ENCODE data around the gene RBM14. TPM values are rescaled to one million over a fixed set of nuclear protein-coding genes. Genes with fewer than 3 reads are reported as not detected.
A peak's percentile ranks its signal among the peaks of the same experiment; 100 is the strongest.

The RBM14 gene
- total RNA-seq, 1 donor from 2014 or later: 7.4 TPM

DNA sequence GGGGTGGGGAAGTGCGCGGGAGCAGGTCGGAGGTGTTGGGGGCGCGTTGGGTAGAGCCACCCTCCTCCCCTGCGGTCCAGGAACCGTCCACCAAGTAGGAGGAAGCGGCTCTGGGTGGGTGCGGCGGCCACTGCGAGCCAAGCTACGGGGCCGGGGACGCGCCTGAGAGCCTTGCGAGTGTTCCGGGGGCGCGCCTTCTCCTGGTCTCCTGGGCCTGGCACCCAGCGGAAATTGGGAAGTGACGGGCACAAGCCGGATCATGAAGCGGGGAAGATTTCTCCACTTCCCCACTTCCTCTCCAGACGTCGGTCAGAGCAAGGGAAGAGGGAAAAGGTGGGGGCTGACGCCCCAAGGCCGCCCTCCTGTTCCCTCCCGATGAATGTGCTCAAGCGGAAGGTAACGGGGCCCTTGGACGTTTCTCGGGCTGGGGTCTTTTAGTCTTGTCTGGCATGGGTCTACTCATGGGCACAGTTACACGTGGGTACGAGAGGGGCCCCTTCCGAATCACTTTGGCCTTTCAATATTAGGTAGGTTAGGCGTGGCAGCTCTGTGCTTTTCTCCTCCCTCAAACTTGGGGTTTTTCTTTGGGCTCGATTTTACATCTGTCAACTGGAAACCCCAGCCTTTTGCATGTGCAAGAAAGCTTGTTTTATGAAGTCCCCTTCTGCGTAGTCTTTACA, 865 bp downstream of the RBM14 start:
- DNase-seq (ENCODE audit: low read depth): peak; percentile 54

DNA sequence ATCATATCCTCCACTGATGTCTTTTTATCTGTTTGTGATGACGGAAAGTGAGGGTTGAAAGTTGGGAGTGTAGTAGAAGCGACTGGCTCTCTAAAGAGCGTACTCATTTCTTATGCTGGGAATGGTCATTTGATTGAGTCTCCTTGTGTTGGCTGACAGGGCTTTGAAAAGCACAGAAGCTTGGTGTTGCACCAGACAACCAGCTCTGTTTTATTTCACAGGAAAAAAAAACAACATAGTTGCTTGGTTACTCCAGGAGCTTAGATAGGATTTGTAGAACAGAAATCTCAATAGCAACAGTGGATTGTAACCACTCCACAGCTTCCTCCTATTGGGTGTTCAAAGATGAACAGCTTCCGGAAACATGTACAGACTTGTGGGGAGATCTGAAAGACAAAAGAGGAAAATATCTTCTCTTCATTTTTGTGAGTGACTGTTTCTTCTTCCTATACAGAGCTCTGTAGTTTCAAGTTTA, 2.7 kb downstream of the RBM14 start:
- no peak for FAIRE-seq

More for the DNA sequence above, 865 bp downstream of the RBM14 start:
- TF ChIP-seq, protein P1, sequence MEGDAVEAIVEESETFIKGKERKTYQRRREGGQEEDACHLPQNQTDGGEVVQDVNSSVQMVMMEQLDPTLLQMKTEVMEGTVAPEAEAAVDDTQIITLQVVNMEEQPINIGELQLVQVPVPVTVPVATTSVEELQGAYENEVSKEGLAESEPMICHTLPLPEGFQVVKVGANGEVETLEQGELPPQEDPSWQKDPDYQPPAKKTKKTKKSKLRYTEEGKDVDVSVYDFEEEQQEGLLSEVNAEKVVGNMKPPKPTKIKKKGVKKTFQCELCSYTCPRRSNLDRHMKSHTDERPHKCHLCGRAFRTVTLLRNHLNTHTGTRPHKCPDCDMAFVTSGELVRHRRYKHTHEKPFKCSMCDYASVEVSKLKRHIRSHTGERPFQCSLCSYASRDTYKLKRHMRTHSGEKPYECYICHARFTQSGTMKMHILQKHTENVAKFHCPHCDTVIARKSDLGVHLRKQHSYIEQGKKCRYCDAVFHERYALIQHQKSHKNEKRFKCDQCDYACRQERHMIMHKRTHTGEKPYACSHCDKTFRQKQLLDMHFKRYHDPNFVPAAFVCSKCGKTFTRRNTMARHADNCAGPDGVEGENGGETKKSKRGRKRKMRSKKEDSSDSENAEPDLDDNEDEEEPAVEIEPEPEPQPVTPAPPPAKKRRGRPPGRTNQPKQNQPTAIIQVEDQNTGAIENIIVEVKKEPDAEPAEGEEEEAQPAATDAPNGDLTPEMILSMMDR (IDR thresholded peaks at IDR 0.05; ENCODE audit: insufficient read depth, low read length, severe bottlenecking): no peak
- Histone ChIP-seq H3K36me3 (ENCODE audit: control insufficient read depth, insufficient read depth, low read length) (peaks cover 6% of the 10 kb centered on the region), H3K27me3 (ENCODE audit: control insufficient read depth, insufficient read depth, low read length) (no peaks in the 10 kb centered on the region), H3K4me3 (ENCODE audit: low read depth, low read length) (peak overlapping the region; percentile 78)
- no peak for FAIRE-seq

DNA sequence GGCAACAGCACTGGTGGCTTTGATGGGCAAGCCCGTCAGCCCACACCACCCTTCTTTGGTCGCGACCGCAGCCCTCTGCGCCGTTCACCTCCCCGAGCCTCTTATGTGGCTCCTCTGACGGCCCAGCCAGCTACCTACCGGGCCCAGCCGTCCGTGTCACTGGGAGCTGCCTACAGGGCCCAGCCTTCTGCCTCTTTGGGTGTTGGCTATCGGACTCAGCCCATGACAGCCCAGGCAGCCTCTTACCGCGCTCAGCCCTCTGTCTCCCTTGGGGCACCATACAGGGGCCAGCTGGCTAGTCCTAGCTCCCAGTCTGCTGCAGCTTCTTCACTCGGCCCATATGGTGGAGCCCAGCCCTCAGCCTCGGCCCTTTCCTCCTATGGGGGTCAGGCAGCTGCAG, 8.0 kb downstream of the RBM14 start:
- FAIRE-seq (no peak), DNase-seq (ENCODE audit: low read depth) (no peak)
- Histone ChIP-seq H3K27me3 (ENCODE audit: control insufficient read depth, insufficient read depth, low read length) (no peaks in the 10 kb centered on the region), H3K36me3 (ENCODE audit: control insufficient read depth, insufficient read depth, low read length) (peaks cover 38% of the 10 kb centered on the region), H3K4me3 (ENCODE audit: low read depth, low read length) (no peak overlapping the region)
- TF ChIP-seq, protein P1 (IDR thresholded peaks at IDR 0.05; ENCODE audit: insufficient read depth, low read length, severe bottlenecking): no peak

More for the DNA sequence above, 2.7 kb downstream of the RBM14 start:
- TF ChIP-seq, protein P1 (IDR thresholded peaks at IDR 0.05; ENCODE audit: insufficient read depth, low read length, severe bottlenecking): no peak
- Histone ChIP-seq H3K4me3 (ENCODE audit: low read depth, low read length) (peak overlapping the region; percentile 78), H3K27me3 (ENCODE audit: control insufficient read depth, insufficient read depth, low read length) (no peaks in the 10 kb centered on the region), H3K36me3 (ENCODE audit: control insufficient read depth, insufficient read depth, low read length) (peaks cover 10% of the 10 kb centered on the region)
- peak; percentile 93 for DNase-seq (ENCODE audit: low read depth)

DNA sequence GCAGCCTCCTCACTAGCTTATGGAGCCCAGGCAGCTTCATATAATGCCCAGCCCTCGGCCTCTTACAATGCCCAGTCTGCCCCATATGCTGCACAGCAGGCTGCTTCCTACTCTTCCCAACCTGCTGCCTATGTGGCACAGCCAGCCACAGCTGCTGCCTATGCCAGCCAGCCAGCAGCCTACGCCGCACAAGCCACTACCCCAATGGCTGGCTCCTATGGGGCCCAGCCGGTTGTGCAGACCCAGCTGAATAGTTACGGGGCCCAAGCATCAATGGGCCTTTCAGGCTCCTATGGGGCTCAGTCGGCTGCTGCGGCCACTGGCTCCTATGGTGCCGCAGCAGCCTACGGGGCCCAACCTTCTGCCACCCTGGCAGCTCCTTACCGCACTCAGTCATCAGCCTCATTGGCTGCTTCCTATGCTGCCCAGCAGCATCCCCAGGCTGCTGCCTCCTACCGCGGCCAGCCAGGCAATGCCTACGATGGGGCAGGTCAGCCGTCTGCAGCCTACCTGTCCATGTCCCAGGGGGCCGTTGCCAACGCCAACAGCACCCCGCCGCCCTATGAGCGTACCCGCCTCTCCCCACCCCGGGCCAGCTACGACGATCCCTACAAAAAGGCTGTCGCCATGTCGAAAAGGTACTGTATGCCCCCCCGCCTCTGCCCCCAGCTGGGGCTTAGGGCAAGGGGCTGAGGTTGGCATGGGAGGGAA, 8.8 kb downstream of the RBM14 start:
- FAIRE-seq: no peak
- no peaks in the 10 kb centered on the region for H3K27me3 ChIP-seq (ENCODE audit: control insufficient read depth, insufficient read depth, low read length)
- DNase-seq (ENCODE audit: low read depth): no peak
- H3K36me3 ChIP-seq (ENCODE audit: control insufficient read depth, insufficient read depth, low read length): peaks cover 38% of the 10 kb centered on the region
- H3K4me3 ChIP-seq (ENCODE audit: low read depth, low read length): no peak overlapping the region
- TF ChIP-seq, protein P1 (IDR thresholded peaks at IDR 0.05; ENCODE audit: insufficient read depth, low read length, severe bottlenecking): no peak

DNA sequence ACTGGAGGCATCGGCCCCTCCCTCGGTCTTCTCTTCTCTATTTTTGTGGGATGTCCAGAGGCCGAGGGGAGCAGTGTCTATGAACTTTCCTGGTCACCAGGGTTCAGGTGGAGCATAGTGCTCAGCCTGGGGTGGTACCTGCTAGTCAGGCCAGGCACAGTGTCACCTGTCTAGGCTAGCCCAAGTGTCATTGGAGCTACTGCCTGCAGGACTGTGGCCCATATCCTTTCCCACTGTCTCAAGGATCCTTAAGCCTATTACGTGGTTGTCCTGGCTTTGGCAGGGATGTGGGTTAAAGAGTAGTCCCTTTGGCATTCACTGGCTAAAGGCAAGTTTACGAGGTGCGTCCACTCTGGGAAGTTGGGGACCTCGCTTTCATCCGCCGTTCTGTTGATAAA, 9.3 kb downstream of the RBM14 start:
- Histone ChIP-seq H3K27me3 (ENCODE audit: control insufficient read depth, insufficient read depth, low read length) (no peaks in the 10 kb centered on the region), H3K4me3 (ENCODE audit: low read depth, low read length) (no peak overlapping the region), H3K36me3 (ENCODE audit: control insufficient read depth, insufficient read depth, low read length) (peaks cover 38% of the 10 kb centered on the region)
- TF ChIP-seq, protein P1 (IDR thresholded peaks at IDR 0.05; ENCODE audit: insufficient read depth, low read length, severe bottlenecking): no peak
- FAIRE-seq: no peak
- DNase-seq (ENCODE audit: low read depth): no peak
